SK-N-SH (cell line): Measurements from ENCODE around the gene SLC5A2. TPM values are rescaled to one million over a fixed set of nuclear protein-coding genes. Genes with fewer than 3 reads are reported as not detected.

ENCODE experiments used
- CTCF ChIA-PET: fragments of 300-600, 350-600 bp; formaldehyde crosslinking; extraction: SDS; loops from one replicate; lab custom pipeline; 2021; lab: Yijun Ruan, JAX
- POLR2A ChIA-PET: fragments of 350-600 bp; sonication (Branson Sonifier 250); formaldehyde crosslinking; extraction: SDS; loops from one replicate; lab custom pipeline; 2020; ENCODE audit warnings: antibody characterized with exemption, inconsistent platforms; lab: Yijun Ruan, JAX
- DNase-seq: peaks from one replicate; pipeline ENCODE4 v3.0.0; 2012
- H2AFZ ChIP-seq: fragments of 200-600 bp; sonication (generic); 2 replicates; pipeline ENCODE4 v1.8.1; 2016; ENCODE audit warnings: antibody characterized with exemption, mild to moderate bottlenecking, low read depth
- H3F3A ChIP-seq: fragments of 200-600 bp; sonication (generic); replicated peaks from 2 replicates; pipeline ENCODE3; 2016; ENCODE audit warnings: antibody characterized with exemption, mild to moderate bottlenecking; ENCODE audit not compliant: insufficient read depth
- H3K27ac ChIP-seq, 2 experiments: fragments of 200-500 bp in 1 of 2; fragments of 200-600 bp in 1 of 2; sonication (Bioruptor generic) in 1 of 2; sonication (generic), shearing (Covaris generic) in 1 of 2; 2 replicates each; pipeline versions ENCODE4 v1.5.1 to v1.6.1; 2014 to 2016; ENCODE audit warnings: low read depth in 2 of 2, inconsistent platforms in 1 of 2, low read length in 1 of 2, mild to moderate bottlenecking in 1 of 2, mixed read lengths in 1 of 2
- H3K27me3 ChIP-seq: fragments of 200-600 bp; sonication (generic), shearing (Covaris generic); 2 replicates; pipeline ENCODE4 v1.6.1; 2016; ENCODE audit warnings: mixed run types; ENCODE audit not compliant: insufficient read depth
- H3K36me3 ChIP-seq, 2 experiments: fragments of 200-500 bp in 1 of 2; fragments of 200-600 bp in 1 of 2; sonication (Bioruptor generic) in 1 of 2; sonication (generic) in 1 of 2; replicated peaks in 1 of 2; 2 replicates each; pipeline versions ENCODE3 to v1.5.1; 2014 to 2016; ENCODE audit warnings: low read length in 1 of 2, mild to moderate bottlenecking in 1 of 2; ENCODE audit not compliant: insufficient read depth in 2 of 2, control insufficient read depth in 1 of 2
- H3K4me1 ChIP-seq, 2 experiments: fragments of 200-500 bp in 1 of 2; fragments of 200-600 bp in 1 of 2; sonication (Bioruptor generic) in 1 of 2; sonication (generic), shearing (Covaris generic) in 1 of 2; 2 replicates each; pipeline versions ENCODE4 v1.5.1 to v1.6.1; 2014 to 2016; ENCODE audit warnings: low read depth in 1 of 2, low read length in 1 of 2, mixed run types in 1 of 2; ENCODE audit not compliant: insufficient read depth in 2 of 2, control insufficient read depth in 1 of 2
- H3K4me2 ChIP-seq: fragments of 200-600 bp; sonication (generic), shearing (Covaris generic); 2 replicates; pipeline ENCODE4 v1.6.1; 2017; ENCODE audit warnings: mixed run types
- H3K4me3 ChIP-seq, 2 experiments: fragments of 200-500 bp in 1 of 2; fragments of 200-600 bp in 1 of 2; sonication (Bioruptor generic) in 1 of 2; sonication (generic), shearing (Covaris generic) in 1 of 2; 2 replicates each; pipeline versions ENCODE4 v1.5.1 to v1.8.1; 2014 to 2016; ENCODE audit warnings: low read depth in 2 of 2, inconsistent platforms in 1 of 2, low read length in 1 of 2, mild to moderate bottlenecking in 1 of 2, mixed read lengths in 1 of 2, moderate library complexity in 1 of 2
- H3K79me2 ChIP-seq: fragments of 200-600 bp; sonication (generic); 2 replicates; pipeline ENCODE4 v1.8.1; 2017; ENCODE audit warnings: mild to moderate bottlenecking; ENCODE audit not compliant: insufficient read depth
- H3K9ac ChIP-seq: fragments of 200-600 bp; sonication (generic); 2 replicates; pipeline ENCODE4 v1.6.1; 2017; ENCODE audit warnings: mixed run types
- H3K9me2 ChIP-seq: fragments of 200-600 bp; sonication (generic); 2 replicates; pipeline ENCODE4 v1.6.1; 2017; ENCODE audit warnings: mixed run types
- H3K9me3 ChIP-seq: fragments of 200-600 bp; sonication (generic); 2 replicates; pipeline ENCODE4 v1.6.1; 2017; ENCODE audit warnings: mixed run types, mild to moderate bottlenecking, moderate library complexity
- H4K20me1 ChIP-seq: fragments of 200-600 bp; sonication (generic); 2 replicates; pipeline ENCODE4 v1.6.1; 2017; ENCODE audit warnings: mild to moderate bottlenecking, mixed run types; ENCODE audit not compliant: insufficient read depth
- ELF1 ChIP-seq: IDR thresholded peaks from 2 replicates; pipeline ENCODE4 v1.4.0; 2012
- GABPA ChIP-seq: IDR thresholded peaks from 2 replicates; pipeline ENCODE4 v1.4.0; 2012; ENCODE audit warnings: low read depth, mild to moderate bottlenecking
- GATA2 ChIP-seq: sonication (generic); formaldehyde crosslinking; IDR thresholded peaks from 2 replicates; pipeline ENCODE4 v1.5.0; 2020; ENCODE audit warnings: mild to moderate bottlenecking, missing genetic modification reagents
- IRF3 ChIP-seq: fragments of 150-350 bp; IDR thresholded peaks from 2 replicates; pipeline ENCODE4 v1.6.1; 2016; ENCODE audit warnings: mild to moderate bottlenecking, low read depth, low read length
- JUND ChIP-seq: IDR thresholded peaks from 2 replicates; pipeline ENCODE4 v1.4.0; 2012
- MAX ChIP-seq: IDR thresholded peaks from 2 replicates; pipeline ENCODE4 v1.4.0; 2012; ENCODE audit warnings: low read depth
- POLR2AphosphoS5 ChIP-seq: IDR thresholded peaks from 2 replicates; pipeline ENCODE4 v1.6.1; 2012; ENCODE audit warnings: low read depth, low read length
- REST ChIP-seq: IDR thresholded peaks from 2 replicates; pipeline ENCODE4 v1.6.1; 2012; ENCODE audit warnings: mild to moderate bottlenecking, low read depth, low read length, moderate library complexity
- TAF1 ChIP-seq: IDR thresholded peaks from 2 replicates; pipeline ENCODE4 v1.6.1; 2012; ENCODE audit warnings: low read depth, mild to moderate bottlenecking, low read length, moderate library complexity, borderline replicate concordance
- TCF12 ChIP-seq: IDR thresholded peaks from 2 replicates; pipeline ENCODE4 v1.4.0; 2012
- TEAD4 ChIP-seq: IDR thresholded peaks from 2 replicates; pipeline ENCODE4 v1.4.0; 2012; ENCODE audit warnings: mild to moderate bottlenecking, borderline replicate concordance; ENCODE audit not compliant: insufficient read depth
- ZBTB33 ChIP-seq: IDR thresholded peaks from 2 replicates; pipeline ENCODE4 v1.4.0; 2012; ENCODE audit warnings: low read depth, borderline replicate concordance
- WGBS: methylation state at CpG from one replicate; pipeline ENCODE4 v1.1.6; 2017; ENCODE audit warnings: low lambda C conversion rate; 5-methylcytosine and 5-hydroxymethylcytosine counted together
- polyA plus RNA-seq, 3 experiments: library from polyadenylated mRNA; depleted of rRNA; stranded (reverse); fragments of >200 nt; gene quantifications; 2 replicates each; pipeline ENCODE4 v1.2.3, GENCODE V29; 2012
- TF ChIP-seq, protein P1 (sequence below): IDR thresholded peaks from 2 replicates; pipeline ENCODE4; 2012

Gene SLC5A2
- polyA plus RNA-seq, 1 of the 3 experiments (the other 2 are of a cell fraction) = 0.31 TPM

DNA sequence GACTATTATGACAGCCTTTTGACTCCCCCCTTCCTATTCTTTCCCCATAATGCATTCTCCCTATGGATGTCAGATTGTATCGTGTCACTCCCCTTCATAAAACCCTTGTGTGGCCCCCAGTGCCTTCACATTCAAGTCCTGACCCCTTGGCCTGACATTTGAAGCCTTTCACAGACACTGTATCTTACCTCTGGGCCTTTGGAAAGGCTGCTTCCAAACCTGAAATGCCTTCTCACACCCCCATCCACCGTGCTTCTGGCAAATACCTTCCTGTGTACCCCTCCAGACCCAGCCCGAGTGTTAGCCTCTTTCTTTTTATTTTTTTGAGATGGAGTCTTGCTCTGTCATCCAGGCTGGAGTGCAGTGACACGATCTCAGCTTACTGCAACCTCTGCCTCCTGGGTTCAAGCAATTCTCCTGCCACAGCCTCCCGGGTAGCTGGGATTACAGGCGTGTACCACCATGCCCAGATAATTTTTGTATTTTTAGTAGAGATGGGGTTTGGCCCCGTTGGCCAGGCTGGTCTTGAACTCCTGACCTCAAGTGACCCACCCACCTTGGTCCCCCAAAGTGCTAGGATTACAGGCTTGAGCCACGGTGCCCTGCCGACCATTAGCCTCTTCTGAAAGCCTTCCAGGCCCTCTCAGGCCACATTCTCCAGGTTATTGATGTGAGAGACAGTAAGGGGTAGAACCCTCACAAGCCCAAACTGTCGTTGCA lies 21.6 kb upstream of the SLC5A2 start:
- H3K4me2 ChIP-seq = peak overlapping the region; percentile 83; the same call in 1 of the 2 replicates
- H4K20me1 ChIP-seq = peaks cover 20% of the 10 kb centered on the region
- peak overlapping the region; percentile 23 to 96; a peak in 1 of 4 replicates for H3K27ac ChIP-seq
- H3K4me1 ChIP-seq = peaks cover 19 to 21% of the 10 kb centered on the region in 2 experiments; a peak in 2 of 4 replicates
- TF ChIP-seq, protein P1, sequence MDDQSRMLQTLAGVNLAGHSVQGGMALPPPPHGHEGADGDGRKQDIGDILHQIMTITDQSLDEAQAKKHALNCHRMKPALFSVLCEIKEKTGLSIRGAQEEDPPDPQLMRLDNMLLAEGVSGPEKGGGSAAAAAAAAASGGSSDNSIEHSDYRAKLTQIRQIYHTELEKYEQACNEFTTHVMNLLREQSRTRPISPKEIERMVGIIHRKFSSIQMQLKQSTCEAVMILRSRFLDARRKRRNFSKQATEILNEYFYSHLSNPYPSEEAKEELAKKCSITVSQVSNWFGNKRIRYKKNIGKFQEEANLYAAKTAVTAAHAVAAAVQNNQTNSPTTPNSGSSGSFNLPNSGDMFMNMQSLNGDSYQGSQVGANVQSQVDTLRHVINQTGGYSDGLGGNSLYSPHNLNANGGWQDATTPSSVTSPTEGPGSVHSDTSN = no peak
- TF ChIP-seq GATA2 (CRISPR knock-in tag) (no peak), TCF12 (no peak), POLR2AphosphoS5 (no peak), TAF1 (no peak), JUND (no peak), ZBTB33 (no peak)
- peaks cover 29% of the 10 kb centered on the region for H3K79me2 ChIP-seq
- ChIA-PET CTCF (interaction anchor here (0.8 to 8.0 kb wide), 18 partner anchors 9 to 659 kb away, joined by 3 to 80 read pairs (median 6); partner anchors contain the start of genes RUSF1, SLC5A2, TGFB1I1 and ZNF843), POLR2A (interaction anchor here (0.8 to 3.3 kb wide), 9 partner anchors 10 to 412 kb away, joined by 3 to 14 read pairs (median 7); partner anchors contain the start of genes FUS, RUSF1, TGFB1I1 and ZNF267)
- H3F3A ChIP-seq = peaks cover 8% of the 10 kb centered on the region
- no peak overlapping the region for H3K4me3 ChIP-seq
- H2AFZ ChIP-seq = no peak overlapping the region
- no peak for DNase-seq
- H3K9me2 ChIP-seq = no peaks in the 10 kb centered on the region
- WGBS = 80% methylated on average over 10 of the region's 10 CpGs
- peaks cover 5 to 23% of the 10 kb centered on the region in 2 experiments for H3K36me3 ChIP-seq
- H3K27me3 ChIP-seq = no peaks in the 10 kb centered on the region
- H3K9ac ChIP-seq = no peak overlapping the region
- no peaks in the 10 kb centered on the region for H3K9me3 ChIP-seq

DNA sequence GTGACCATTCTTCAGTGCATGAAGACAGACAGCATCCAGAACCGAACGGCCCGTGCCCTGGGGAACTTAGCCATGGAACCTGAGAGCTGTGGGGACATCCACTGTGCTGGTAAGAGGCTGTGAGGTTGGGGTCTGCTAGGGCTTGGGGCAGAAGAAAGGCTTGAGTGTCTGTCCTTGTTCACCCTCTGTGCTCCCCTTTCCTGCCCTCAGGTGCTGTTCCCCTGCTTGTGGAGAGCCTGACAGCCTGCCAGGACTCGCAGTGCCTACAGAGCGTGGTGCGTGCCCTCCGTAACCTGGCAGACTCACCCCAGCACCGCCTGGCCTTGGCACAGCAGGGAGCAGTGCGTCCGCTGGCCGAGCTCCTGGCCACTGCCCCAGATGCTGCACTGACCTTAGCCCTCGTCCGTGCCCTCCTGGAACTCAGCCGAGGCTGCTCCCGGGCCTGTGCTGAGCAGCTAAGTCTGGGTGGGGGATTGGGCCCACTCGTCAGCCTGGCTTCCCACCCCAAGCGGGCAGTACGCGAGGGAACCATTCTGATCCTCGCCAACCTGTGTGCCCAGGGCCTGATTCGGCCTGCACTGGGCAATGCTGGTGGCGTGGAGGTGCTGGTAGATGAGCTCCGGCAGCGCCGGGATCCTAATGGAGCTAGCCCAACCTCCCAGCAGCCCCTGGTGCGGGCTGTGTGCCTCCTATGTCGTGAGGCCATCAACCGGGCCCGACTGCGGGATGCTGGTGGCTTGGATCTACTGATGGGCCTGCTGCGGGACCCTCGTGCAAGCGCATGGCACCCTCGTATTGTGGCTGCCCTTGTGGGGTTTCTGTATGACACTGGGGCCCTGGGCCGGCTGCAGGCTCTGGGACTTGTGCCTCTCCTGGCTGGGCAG lies 20.8 kb upstream of the SLC5A2 start:
- peaks cover under 1 to 19% of the 10 kb centered on the region in 2 experiments for H3K36me3 ChIP-seq
- no peak overlapping the region for H3K4me2 ChIP-seq
- H3K9me2 ChIP-seq = no peaks in the 10 kb centered on the region
- no peak overlapping the region for H3K27ac ChIP-seq
- peaks cover 12 to 13% of the 10 kb centered on the region in 2 experiments; a peak in 2 of 4 replicates for H3K4me1 ChIP-seq
- no peak overlapping the region for H2AFZ ChIP-seq
- ChIA-PET CTCF (interaction anchor here (1.0 to 8.0 kb wide), 4 partner anchors 8 to 34 kb away, joined by 3 to 80 read pairs (median 38); partner anchors contain the start of genes TGFB1I1 and ZNF843), POLR2A (no interaction called here)
- no peaks in the 10 kb centered on the region for H3K9me3 ChIP-seq
- DNase-seq = no peak
- H3K9ac ChIP-seq = no peak overlapping the region
- H3K4me3 ChIP-seq = no peak overlapping the region
- H4K20me1 ChIP-seq = peaks cover 12% of the 10 kb centered on the region
- H3K27me3 ChIP-seq = no peaks in the 10 kb centered on the region
- WGBS = 89% methylated on average over 11 of the region's 35 CpGs
- H3K79me2 ChIP-seq = peaks cover 21% of the 10 kb centered on the region
- H3F3A ChIP-seq = peaks cover 9% of the 10 kb centered on the region
- no peak for TF ChIP-seq MAX
- TF ChIP-seq TEAD4 = no peak
- no peak for TF ChIP-seq IRF3
- TF ChIP-seq REST = no peak
- no peak for TF ChIP-seq GABPA
- no peak for TF ChIP-seq ELF1
- TF ChIP-seq JUND = no peak
- TF ChIP-seq GATA2 (CRISPR knock-in tag) = no peak
